T-helper 17 cell (primary cell): Measurements from ENCODE around the gene CSPG5. TPM values are rescaled to one million over a fixed set of nuclear protein-coding genes. Genes with fewer than 3 reads are reported as not detected.

Experiments used
- ATAC-seq: fragments of 150-1000 bp; cut with Tn5 transposase; 2 replicates; pipeline ENCODE4 v1.10.0; 2021; ENCODE audit warnings: mild to moderate bottlenecking, moderate library complexity
- DNase-seq, 3 donors: peaks; one replicate each; pipeline versions ENCODE4 v3.0.0 to v3.0.0-alpha.2; 2020 to 2021
- H3K9me3 ChIP-seq: one replicate; pipeline ENCODE4 v1.7.0; 2013; ENCODE audit warnings: low read length, mild to moderate bottlenecking; ENCODE audit not compliant: control insufficient read depth, poor library complexity, severe bottlenecking
- H3K27ac Mint-ChIP-seq: one replicate; pipeline ENCODE4 v1.8.0; 2022; ENCODE audit warnings: mild to moderate bottlenecking, moderate library complexity, mixed read lengths
- H3K27me3 Mint-ChIP-seq: one replicate; pipeline ENCODE4 v1.8.0; 2022; ENCODE audit warnings: mixed read lengths
- H3K36me3 Mint-ChIP-seq: one replicate; pipeline ENCODE4 v1.8.0; 2022; ENCODE audit warnings: low read depth, mixed read lengths
- H3K4me1 Mint-ChIP-seq: one replicate; pipeline ENCODE4 v1.8.0; 2022; ENCODE audit warnings: mild to moderate bottlenecking, mixed read lengths
- H3K4me3 Mint-ChIP-seq: one replicate; pipeline ENCODE4 v1.8.0; 2022; ENCODE audit warnings: mild to moderate bottlenecking, moderate library complexity, mixed read lengths
- total RNA-seq, 4 donors: library from RNA in 2 of 4; stranded (reverse) in 2 of 4; gene quantifications; one replicate each; pipeline ENCODE4 v1.2.3 and lab custom pipeline; 2022 to 2026

The CSPG5 gene
- total RNA-seq, 2 donors from 2014 or later: 0.21 to 0.35 TPM

DNA sequence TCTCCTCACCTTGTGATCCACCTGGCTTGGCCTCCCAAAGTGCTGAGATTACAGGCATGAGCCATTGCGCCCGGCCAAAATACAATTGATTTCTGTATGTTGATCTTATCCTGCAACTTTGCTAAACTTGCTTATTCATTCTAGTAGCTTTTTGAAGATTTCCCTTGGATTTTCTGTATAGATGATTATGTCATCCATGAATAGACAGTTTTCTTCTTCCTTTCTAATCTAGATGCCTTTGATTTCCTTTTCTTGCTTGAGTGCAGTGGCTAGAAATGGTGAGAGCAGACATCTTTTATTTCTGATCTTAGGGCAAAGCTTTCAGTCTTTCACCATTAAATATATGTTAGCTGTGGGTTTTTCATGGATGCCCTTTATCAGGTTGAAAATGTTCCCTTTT is 60.7 kb downstream of the CSPG5 start:
- H3K4me3 Mint-ChIP-seq: no peak overlapping the region

GRCh38 chr3:47515864-47516319 is 62.8 kb downstream of the CSPG5 start:
- DNase-seq: no peak
- Mint-ChIP-seq H3K4me3 (no peak overlapping the region), H3K36me3 (no peaks in the 10 kb centered on the region), H3K27me3 (no peaks in the 10 kb centered on the region), H3K4me1 (peaks cover 7% of the 10 kb centered on the region), H3K27ac (no peak overlapping the region)
- ATAC-seq: no peak
- H3K9me3 ChIP-seq: no peaks in the 10 kb centered on the region

More for the DNA sequence above, 60.7 kb downstream of the CSPG5 start:
- Mint-ChIP-seq H3K4me1 (peaks cover 2% of the 10 kb centered on the region), H3K36me3 (no peaks in the 10 kb centered on the region), H3K27ac (no peak overlapping the region), H3K27me3 (no peaks in the 10 kb centered on the region)
- DNase-seq: no peak
- no peaks in the 10 kb centered on the region for H3K9me3 ChIP-seq
- no peak for ATAC-seq

DNA sequence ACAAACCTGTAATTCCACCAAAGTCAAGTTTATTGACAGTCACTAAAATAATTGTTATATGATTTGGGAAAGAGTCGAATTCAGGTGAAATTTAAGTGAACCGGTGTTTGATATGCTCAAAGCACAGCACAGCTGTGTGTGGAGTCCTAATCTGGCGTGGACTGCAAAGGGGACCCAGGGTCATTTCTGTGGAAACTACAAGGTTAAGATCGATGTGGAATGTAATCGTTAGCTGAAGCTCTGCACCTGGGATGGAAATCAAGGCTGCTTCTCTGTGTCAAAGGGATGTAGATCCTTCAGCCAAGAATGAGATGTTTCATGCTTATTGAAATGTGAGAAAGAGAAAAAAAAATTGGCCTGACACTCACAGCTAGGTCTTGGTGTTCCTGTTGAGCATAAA is 63.6 kb downstream of the CSPG5 start:
- no peaks in the 10 kb centered on the region for H3K9me3 ChIP-seq
- Mint-ChIP-seq H3K27ac (peak overlapping the region; percentile 63), H3K4me1 (peaks cover 9% of the 10 kb centered on the region), H3K36me3 (no peaks in the 10 kb centered on the region), H3K4me3 (peak overlapping the region; percentile 74), H3K27me3 (no peaks in the 10 kb centered on the region)
- ATAC-seq (no peak), DNase-seq (no peak)

GRCh38 chr3:47513125-47513929 is 65.3 kb downstream of the CSPG5 start, which contains the start of gene ELP6:
Gene ELP6 (minus strand): TSS chr3:47513712. CDS start chr3:47513590, 122 bp downstream.
- no peaks in the 10 kb centered on the region for H3K9me3 ChIP-seq
- peak; percentile 95 to 97 (median 96) for DNase-seq
- Mint-ChIP-seq H3K36me3 (no peaks in the 10 kb centered on the region), H3K27ac (peak within 1 kb of the TSS; percentile 93), H3K4me1 (peaks cover 9% of the 10 kb centered on the region), H3K27me3 (no peaks in the 10 kb centered on the region), H3K4me3 (peak within 1 kb of the TSS; percentile 93)
- peak; percentile 96 for ATAC-seq

DNA sequence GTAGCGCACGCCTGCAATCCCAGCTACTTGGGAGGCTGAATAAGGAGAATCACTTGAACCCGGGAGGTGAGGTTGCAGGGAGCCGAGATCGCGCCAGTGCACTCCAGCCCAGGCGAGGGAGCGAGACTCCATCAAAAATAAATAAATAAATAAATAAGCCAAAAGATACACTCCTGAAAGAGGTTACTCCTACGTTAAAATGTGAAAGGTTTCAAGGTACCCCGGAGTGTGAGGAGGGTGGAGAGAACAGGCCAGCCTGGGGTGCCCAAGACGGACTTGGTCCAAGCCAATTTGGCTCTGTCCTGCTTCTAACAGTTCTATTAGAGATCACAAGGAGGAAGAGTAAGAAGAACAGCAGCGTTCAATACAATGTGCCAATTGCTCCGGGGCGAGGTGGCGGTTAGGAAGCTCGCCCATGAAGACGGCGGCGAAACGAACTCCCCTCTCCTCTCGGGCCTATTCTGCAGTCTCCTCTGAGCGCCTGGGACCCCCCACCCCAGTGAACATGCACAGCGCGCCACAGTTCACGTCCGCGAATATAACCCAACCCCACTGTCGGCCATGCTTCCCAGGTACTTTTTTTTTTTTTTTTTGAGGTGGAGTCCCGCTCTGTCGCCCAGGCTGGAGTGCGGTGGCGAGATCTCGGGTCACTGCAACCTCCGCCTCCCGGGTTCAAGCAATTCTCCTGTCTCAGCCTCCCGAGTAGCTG is 66.1 kb downstream of the CSPG5 start:
- peak; percentile 16 for ATAC-seq
- H3K36me3 Mint-ChIP-seq: no peaks in the 10 kb centered on the region
- peak overlapping the region; percentile 93 for H3K4me3 Mint-ChIP-seq
- peaks cover 9% of the 10 kb centered on the region for H3K4me1 Mint-ChIP-seq
- H3K9me3 ChIP-seq: no peaks in the 10 kb centered on the region
- H3K27me3 Mint-ChIP-seq: no peaks in the 10 kb centered on the region
- peak overlapping the region; percentile 93 for H3K27ac Mint-ChIP-seq
- DNase-seq: peak; percentile 10 to 18 (median 17)

Other genes starting within 250 kb of the CSPG5 start
- gene PTPN23, start 197.8 kb downstream of the CSPG5 start, total RNA-seq: 10 to 100 TPM; 36.8 to 38.6 TPM
- 10 to 100 TPM; 78.5 to 81.9 TPM for gene SCAP, start 102.9 kb downstream of the CSPG5 start, total RNA-seq
- gene ELP6, start 65.2 kb downstream of the CSPG5 start, total RNA-seq: 10 to 100 TPM; 17.1 to 24.3 TPM
- gene SMARCC1, start 203.0 kb upstream of the CSPG5 start, total RNA-seq: 100 to 1,000 TPM in 1 of 2 donors, 10 to 100 TPM in 1; 82.2 to 104 TPM
- gene DHX30, start 224.3 kb upstream of the CSPG5 start, total RNA-seq: 10 to 100 TPM; 66.8 to 74.2 TPM